Body of pancreas (tissue), 4 donors: Measurements from ENCODE around the gene ATP8B4. TPM values are rescaled to one million over a fixed set of nuclear protein-coding genes. Genes with fewer than 3 reads are reported as not detected.

ENCODE experiments used
- ATAC-seq: fragments of 150-250 bp; one replicate; pipeline ENCODE4 v1.9.1; 2016
- DNase-seq, 4 donors: peaks; one replicate each; pipeline ENCODE4 v3.0.0-alpha.2; 2019
- H3K27ac ChIP-seq, 4 donors: fragments of 200-600 bp; sonication (generic); 1 replicate in 3 of 4; 2 replicates in 1 of 4; pipeline versions ENCODE4 v1.5.1 to v1.6.1; 2016 to 2019; ENCODE audit warnings: mild to moderate bottlenecking in 1 of 4, mixed read lengths in 1 of 4, moderate library complexity in 1 of 4
- H3K27me3 ChIP-seq, 2 donors: fragments of 200-600 bp; sonication (generic); one replicate each; pipeline ENCODE4 v1.6.0; 2016; ENCODE audit warnings: mild to moderate bottlenecking in 1 of 2
- H3K36me3 ChIP-seq, 2 donors: fragments of 200-600 bp; sonication (generic); replicated peaks in 1 of 2; 2 replicates each; pipeline ENCODE4 v1.5.1; 2016; ENCODE audit warnings: low read depth in 2 of 2; ENCODE audit not compliant: insufficient read depth in 1 of 2
- H3K4me1 ChIP-seq: fragments of 200-600 bp; sonication (generic); one replicate; pipeline ENCODE4 v1.6.0; 2016
- H3K4me3 ChIP-seq, 2 donors: fragments of 200-600 bp; sonication (generic); 1 replicate in 1 of 2; 2 replicates in 1 of 2; pipeline ENCODE4 v1.5.1; 2016 to 2019
- H3K9me3 ChIP-seq, 3 donors: fragments of 200-600 bp; sonication (generic); 1 replicate in 2 of 3; 2 replicates in 1 of 3; pipeline ENCODE4 v1.5.1; 2016
- POLR2A ChIP-seq, 3 donors: fragments of 450-650 bp; IDR thresholded peaks; one replicate each; pipeline ENCODE4 v1.6.1; 2016; ENCODE audit warnings: antibody characterized with exemption in 3 of 3, mild to moderate bottlenecking in 2 of 3
- WGBS, 2 donors: methylation state at CpG; one replicate each; pipeline ENCODE4 v1.1.5; 2017; 5-methylcytosine and 5-hydroxymethylcytosine counted together
- intact Hi-C: fragments of 100-400 bp; cut with DNase I; formaldehyde crosslinking; loops from one replicate; pipeline ENCODE4 v1.15.1; 2023
- total RNA-seq, 2 donors: library from RNA; depleted of rRNA; stranded (reverse); fragments of >200 nt; gene quantifications; one replicate each; pipeline ENCODE4 v1.1.0, GENCODE V29; 2016
- TF ChIP-seq, protein P1 (sequence below), 7 experiments: fragments of 450-650 bp in 4 of 7; fragments of 200-600 bp in 3 of 7; sonication (generic) in 3 of 7; IDR thresholded peaks; one replicate each; pipeline ENCODE4 v1.5.1; 2016 to 2019; ENCODE audit warnings: antibody characterized with exemption in 7 of 7

The ATP8B4 gene
- total RNA-seq, 2 donors from 2014 or later, result 3.1 to 6.6 TPM

DNA sequence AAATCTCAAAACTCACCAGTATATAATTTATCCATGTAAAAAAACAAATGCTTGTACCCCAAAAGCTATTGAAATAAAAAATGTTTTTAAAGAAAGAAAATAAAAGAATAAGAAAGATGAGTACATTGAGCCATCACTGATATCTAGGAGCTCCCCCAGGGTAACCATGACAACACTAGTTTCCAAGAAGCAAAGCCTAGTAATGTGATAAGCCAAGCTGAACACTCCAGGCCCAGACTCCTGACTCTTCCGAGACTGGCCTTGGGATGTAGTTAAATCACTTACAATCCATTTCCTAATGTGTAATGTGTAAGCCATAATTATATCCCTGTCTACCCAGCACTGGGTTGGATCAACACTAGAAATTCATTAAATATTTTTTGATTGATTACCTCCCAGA lies 21.1 kb upstream of the ATP8B4 start:
- 0 to 4% methylated on average over 1 of the region's 1 CpG for WGBS, 2 donors
- ATAC-seq, result no peak
- H3K27ac ChIP-seq, result no peak overlapping the region
- TF ChIP-seq, protein P1, sequence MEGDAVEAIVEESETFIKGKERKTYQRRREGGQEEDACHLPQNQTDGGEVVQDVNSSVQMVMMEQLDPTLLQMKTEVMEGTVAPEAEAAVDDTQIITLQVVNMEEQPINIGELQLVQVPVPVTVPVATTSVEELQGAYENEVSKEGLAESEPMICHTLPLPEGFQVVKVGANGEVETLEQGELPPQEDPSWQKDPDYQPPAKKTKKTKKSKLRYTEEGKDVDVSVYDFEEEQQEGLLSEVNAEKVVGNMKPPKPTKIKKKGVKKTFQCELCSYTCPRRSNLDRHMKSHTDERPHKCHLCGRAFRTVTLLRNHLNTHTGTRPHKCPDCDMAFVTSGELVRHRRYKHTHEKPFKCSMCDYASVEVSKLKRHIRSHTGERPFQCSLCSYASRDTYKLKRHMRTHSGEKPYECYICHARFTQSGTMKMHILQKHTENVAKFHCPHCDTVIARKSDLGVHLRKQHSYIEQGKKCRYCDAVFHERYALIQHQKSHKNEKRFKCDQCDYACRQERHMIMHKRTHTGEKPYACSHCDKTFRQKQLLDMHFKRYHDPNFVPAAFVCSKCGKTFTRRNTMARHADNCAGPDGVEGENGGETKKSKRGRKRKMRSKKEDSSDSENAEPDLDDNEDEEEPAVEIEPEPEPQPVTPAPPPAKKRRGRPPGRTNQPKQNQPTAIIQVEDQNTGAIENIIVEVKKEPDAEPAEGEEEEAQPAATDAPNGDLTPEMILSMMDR (IDR thresholded peaks at IDR 0.05), result no peak
- TF ChIP-seq POLR2A (IDR thresholded peaks at IDR 0.05), result no peak
- no peak for DNase-seq
- H3K36me3 ChIP-seq, result no peaks in the 10 kb centered on the region
- no peaks in the 10 kb centered on the region for H3K4me1 ChIP-seq
- no peak overlapping the region for H3K4me3 ChIP-seq
- H3K9me3 ChIP-seq, result no peaks in the 10 kb centered on the region
- no peaks in the 10 kb centered on the region for H3K27me3 ChIP-seq
- intact Hi-C loops, result loop anchor here (5.0 kb wide), 1 partner anchor 1278 kb away; no protein-coding TSS in a partner anchor

GRCh38 chr15:50138391-50138790 lies 19.4 kb upstream of the ATP8B4 start:
- Histone ChIP-seq H3K4me1 (no peaks in the 10 kb centered on the region), H3K27ac (no peak overlapping the region), H3K27me3 (no peaks in the 10 kb centered on the region), H3K9me3 (no peaks in the 10 kb centered on the region), H3K36me3 (no peaks in the 10 kb centered on the region), H3K4me3 (no peak overlapping the region)
- TF ChIP-seq POLR2A (IDR thresholded peaks at IDR 0.05), result no peak
- TF ChIP-seq, protein P1 (IDR thresholded peaks at IDR 0.05), result no peak
- no peak for DNase-seq
- intact Hi-C loops, result no loop called here
- ATAC-seq, result no peak

- H3K36me3 ChIP-seq, result no peaks in the 10 kb centered on the region
- TF ChIP-seq, protein P1 (IDR thresholded peaks at IDR 0.05), result no peak
- no peak for TF ChIP-seq POLR2A (IDR thresholded peaks at IDR 0.05)
- intact Hi-C loops, result no loop called here
- DNase-seq (no peak), ATAC-seq (no peak)
- no peaks in the 10 kb centered on the region for H3K27me3 ChIP-seq
- no peaks in the 10 kb centered on the region for H3K9me3 ChIP-seq
- no peak overlapping the region for H3K4me3 ChIP-seq
- H3K4me1 ChIP-seq, result no peaks in the 10 kb centered on the region
- H3K27ac ChIP-seq, result no peak overlapping the region
- WGBS, 2 donors, result 73 to 90% methylated on average over 2 of the region's 2 CpGs
Measured at GRCh38 chr15:50137893-50138292, 18.9 kb upstream of the ATP8B4 start.

DNA sequence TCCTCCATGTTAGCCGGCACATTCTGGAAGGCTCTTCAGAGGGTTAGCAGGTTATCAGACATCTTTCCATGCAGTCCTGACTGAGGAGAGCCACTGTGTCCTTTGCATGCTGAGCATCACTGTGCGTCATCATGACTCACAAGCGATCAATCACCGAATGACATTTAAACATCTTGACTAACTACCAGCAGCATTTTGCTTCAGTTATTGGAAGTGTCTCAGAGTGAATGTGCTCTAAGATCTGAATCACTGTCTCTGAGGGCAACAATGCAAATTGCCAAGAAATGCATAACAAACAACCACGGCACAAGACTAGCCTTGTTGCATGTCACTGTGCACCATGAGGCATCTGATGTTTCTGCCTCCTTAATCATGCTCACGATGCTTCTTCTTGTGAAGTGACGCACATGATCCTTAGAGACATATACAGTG lies 18.3 kb upstream of the ATP8B4 start:
- WGBS, 2 donors, result 76 to 81% methylated on average over 7 of the region's 7 CpGs
- H3K36me3 ChIP-seq, result no peaks in the 10 kb centered on the region
- H3K27ac ChIP-seq, result no peak overlapping the region
- H3K27me3 ChIP-seq, result no peaks in the 10 kb centered on the region
- DNase-seq, result no peak
- H3K4me3 ChIP-seq, result no peak overlapping the region
- ATAC-seq, result no peak
- intact Hi-C loops, result no loop called here
- TF ChIP-seq, protein P1 (IDR thresholded peaks at IDR 0.05), result no peak
- no peak for TF ChIP-seq POLR2A (IDR thresholded peaks at IDR 0.05)
- no peaks in the 10 kb centered on the region for H3K4me1 ChIP-seq
- H3K9me3 ChIP-seq, result no peaks in the 10 kb centered on the region

GRCh38 chr15:50135031-50135551 lies 16.1 kb upstream of the ATP8B4 start:
- intact Hi-C loops, result no loop called here
- ATAC-seq, result no peak
- no peaks in the 10 kb centered on the region for H3K4me1 ChIP-seq
- H3K27ac ChIP-seq, result peak overlapping the region in 1 of 4 donors; percentile 12
- no peaks in the 10 kb centered on the region for H3K27me3 ChIP-seq
- 55 to 62% methylated on average over 5 of the region's 5 CpGs for WGBS, 2 donors
- TF ChIP-seq, protein P1 (IDR thresholded peaks at IDR 0.05), result no peak
- no peak for TF ChIP-seq POLR2A (IDR thresholded peaks at IDR 0.05)
- H3K36me3 ChIP-seq, result no peaks in the 10 kb centered on the region
- no peak for DNase-seq
- H3K4me3 ChIP-seq, result no peak overlapping the region
- H3K9me3 ChIP-seq, result no peaks in the 10 kb centered on the region
